GM23338 (cell line): Measurements from ENCODE around the gene MPP4. TPM values are rescaled to one million over a fixed set of nuclear protein-coding genes. Genes with fewer than 3 reads are reported as not detected.

Experiments
- ATAC-seq: fragments of 200-7000 bp; cut with Tn5 transposase; 3 replicates; pipeline ENCODE4 v1.9.1; 2020
- DNase-seq: peaks from one replicate; pipeline ENCODE4 v3.0.0-alpha.2; 2015; ENCODE audit warnings: low spot score
- H2AFZ ChIP-seq: fragments of 200-600 bp; sonication (generic); 2 replicates; pipeline ENCODE4 v1.8.0; 2016; ENCODE audit warnings: antibody characterized with exemption, mild to moderate bottlenecking, moderate library complexity
- H3F3A ChIP-seq: fragments of 200-600 bp; sonication (generic); replicated peaks from 2 replicates; pipeline ENCODE4 v1.8.0; 2017; ENCODE audit warnings: antibody characterized with exemption, mixed run types, low read depth
- H3K27ac ChIP-seq: fragments of 200-600 bp; sonication (generic); 2 replicates; pipeline ENCODE4 v1.6.1; 2016; ENCODE audit warnings: low read depth
- H3K27me3 ChIP-seq: fragments of 200-600 bp; sonication (generic); 2 replicates; pipeline ENCODE4 v1.8.0; 2016; ENCODE audit warnings: mild to moderate bottlenecking, mixed run types, moderate library complexity; ENCODE audit not compliant: insufficient read depth
- H3K36me3 ChIP-seq: fragments of 200-600 bp; sonication (generic); 2 replicates; pipeline ENCODE4 v1.8.0; 2016; ENCODE audit warnings: mild to moderate bottlenecking; ENCODE audit not compliant: insufficient read depth
- H3K4me1 ChIP-seq: fragments of 200-600 bp; sonication (generic); 2 replicates; pipeline ENCODE4 v1.8.0; 2016; ENCODE audit warnings: mild to moderate bottlenecking, moderate library complexity; ENCODE audit not compliant: insufficient read depth
- H3K4me2 ChIP-seq: fragments of 200-600 bp; sonication (generic); 2 replicates; pipeline ENCODE4 v1.7.1; 2017; ENCODE audit warnings: mixed run types
- H3K4me3 ChIP-seq: fragments of 200-600 bp; sonication (generic); 2 replicates; pipeline ENCODE4 v1.6.1; 2016; ENCODE audit warnings: mixed run types
- H3K79me2 ChIP-seq: fragments of 200-600 bp; sonication (generic); replicated peaks from 2 replicates; pipeline ENCODE4 v1.8.0; 2017; ENCODE audit warnings: mild to moderate bottlenecking; ENCODE audit not compliant: insufficient read depth
- H3K9me2 ChIP-seq: fragments of 200-600 bp; sonication (generic); 2 replicates; pipeline ENCODE4 v1.8.0; 2017; ENCODE audit not compliant: insufficient read depth
- H4K20me1 ChIP-seq: fragments of 200-600 bp; sonication (generic); replicated peaks from 2 replicates; pipeline ENCODE4 v1.8.0; 2017; ENCODE audit warnings: mild to moderate bottlenecking; ENCODE audit not compliant: insufficient read depth
- H3K27ac Mint-ChIP-seq: 2 replicates; pipeline ENCODE4 v1.8.0; 2020; ENCODE audit warnings: inconsistent platforms, mild to moderate bottlenecking, moderate library complexity, mixed read lengths
- H3K27me3 Mint-ChIP-seq: 3 replicates; pipeline ENCODE4 v1.8.0; 2022; ENCODE audit warnings: low read depth, mild to moderate bottlenecking, moderate library complexity, mixed read lengths, inconsistent platforms; ENCODE audit not compliant: insufficient read depth, poor library complexity
- H3K36me3 Mint-ChIP-seq: 3 replicates; pipeline ENCODE4 v1.8.0; 2021; ENCODE audit warnings: low read depth, mild to moderate bottlenecking, inconsistent platforms, moderate library complexity, mixed read lengths
- H3K4me1 Mint-ChIP-seq: 3 replicates; pipeline ENCODE4 v1.8.0; 2020; ENCODE audit warnings: mild to moderate bottlenecking, inconsistent platforms, mixed read lengths
- H3K4me3 Mint-ChIP-seq: 3 replicates; pipeline ENCODE4 v1.8.0; 2021; ENCODE audit warnings: moderate library complexity, mild to moderate bottlenecking, inconsistent platforms, mixed read lengths
- H3K9me3 Mint-ChIP-seq: 3 replicates; pipeline ENCODE4 v1.8.0; 2020; ENCODE audit warnings: moderate library complexity, mild to moderate bottlenecking, inconsistent platforms, mixed read lengths
- EZH2 ChIP-seq: fragments of 200-600 bp; sonication (generic); IDR thresholded peaks from one replicate; pipeline ENCODE4 v1.8.0; 2017; ENCODE audit warnings: antibody characterized with exemption, mild to moderate bottlenecking, low read depth; ENCODE audit not compliant: unreplicated experiment
- NANOG ChIP-seq: IDR thresholded peaks from 2 replicates; pipeline ENCODE4 v1.6.1; 2016; ENCODE audit warnings: antibody characterized with exemption, borderline replicate concordance
- POLR2AphosphoS5 ChIP-seq: IDR thresholded peaks from 2 replicates; pipeline ENCODE4 v1.6.1; 2016; ENCODE audit warnings: antibody characterized with exemption, low read depth
- STAT1 ChIP-seq: IDR thresholded peaks from one replicate; pipeline ENCODE4 v1.6.1; 2016; ENCODE audit warnings: antibody characterized with exemption; ENCODE audit not compliant: unreplicated experiment
- ZNF114 ChIP-seq: fragments of 250-450 bp; sonication (Bioruptor Pico); IDR thresholded peaks from 2 replicates; pipeline ENCODE4 v1.5.0; 2020; ENCODE audit warnings: mild to moderate bottlenecking, moderate library complexity
- ZNF331 ChIP-seq: fragments of 250-450 bp; sonication (Bioruptor Pico); IDR thresholded peaks from 2 replicates; pipeline ENCODE4 v1.5.0; 2020; ENCODE audit warnings: low read depth, mild to moderate bottlenecking, moderate library complexity
- polyA plus RNA-seq: library from polyadenylated mRNA; unstranded; fragments of >200 nt; fragmentation: Nextera tagmentation; extraction: Ambion mirVana; gene quantifications from 2 replicates; pipeline ENCODE4 v1.2.1, GENCODE V29; 2016
- total RNA-seq: library from RNA; depleted of rRNA; stranded (reverse); fragments of >200 nt; shearing (Covaris generic); gene quantifications from 2 replicates; pipeline ENCODE4 v1.2.3, GENCODE V29; 2014
- TF ChIP-seq, protein P1 (sequence below), 2 experiments: fragments of 200-600 bp in 1 of 2; sonication (generic) in 1 of 2; conservative IDR thresholded peaks; 2 replicates each; pipeline versions ENCODE4 v1.5.1 to v1.6.1; 2016 to 2017; ENCODE audit warnings: antibody characterized with exemption in 2 of 2, low read depth in 2 of 2, mild to moderate bottlenecking in 2 of 2, moderate library complexity in 1 of 2
- TF ChIP-seq, protein P2 (sequence below): fragments of 250-450 bp; sonication (Bioruptor Pico); IDR thresholded peaks from 2 replicates; pipeline ENCODE4 v1.5.0; 2020; ENCODE audit warnings: mild to moderate bottlenecking, moderate library complexity
- TF ChIP-seq, protein P3 (sequence below): IDR thresholded peaks from 2 replicates; pipeline ENCODE4 v1.6.1; 2016; ENCODE audit warnings: antibody characterized with exemption

Gene MPP4
- total and polyA plus RNA-seq, 2 experiments from 2014 or later = not detected

DNA sequence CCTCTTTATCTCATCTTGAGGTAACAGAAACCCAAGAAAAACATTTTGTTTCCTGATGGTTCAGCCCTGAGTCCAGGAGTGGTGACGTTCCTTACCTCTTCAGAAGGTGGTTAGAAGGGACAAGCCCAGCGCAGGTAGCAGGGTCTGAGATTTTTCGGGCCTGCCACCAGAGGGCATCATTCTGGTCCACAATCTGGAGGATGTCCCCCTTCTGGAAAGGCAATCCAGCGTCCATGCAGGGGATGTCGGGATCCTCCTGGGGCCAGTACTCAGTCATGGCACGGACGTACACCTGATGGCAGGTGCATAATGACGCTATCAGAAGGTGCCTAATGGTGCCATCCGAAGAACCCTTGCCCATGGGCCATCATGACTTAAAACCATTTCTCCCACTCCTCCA is 17.7 kb downstream of the MPP4 start:
- H3F3A ChIP-seq = no peaks in the 10 kb centered on the region
- H2AFZ ChIP-seq = no peak overlapping the region
- H3K9me2 ChIP-seq = 0 out of 2 replicates have a peak, but pooled peaks cover 2% of the 10 kb centered on the region
- H3K4me3 Mint-ChIP-seq = no peak overlapping the region
- peaks cover 3% of the 10 kb centered on the region for H3K4me1 Mint-ChIP-seq
- H3K4me1 ChIP-seq = no peaks in the 10 kb centered on the region
- no peaks in the 10 kb centered on the region for H4K20me1 ChIP-seq
- peak; percentile 85 for DNase-seq
- TF ChIP-seq POLR2AphosphoS5 = no peak
- TF ChIP-seq, protein P1, sequence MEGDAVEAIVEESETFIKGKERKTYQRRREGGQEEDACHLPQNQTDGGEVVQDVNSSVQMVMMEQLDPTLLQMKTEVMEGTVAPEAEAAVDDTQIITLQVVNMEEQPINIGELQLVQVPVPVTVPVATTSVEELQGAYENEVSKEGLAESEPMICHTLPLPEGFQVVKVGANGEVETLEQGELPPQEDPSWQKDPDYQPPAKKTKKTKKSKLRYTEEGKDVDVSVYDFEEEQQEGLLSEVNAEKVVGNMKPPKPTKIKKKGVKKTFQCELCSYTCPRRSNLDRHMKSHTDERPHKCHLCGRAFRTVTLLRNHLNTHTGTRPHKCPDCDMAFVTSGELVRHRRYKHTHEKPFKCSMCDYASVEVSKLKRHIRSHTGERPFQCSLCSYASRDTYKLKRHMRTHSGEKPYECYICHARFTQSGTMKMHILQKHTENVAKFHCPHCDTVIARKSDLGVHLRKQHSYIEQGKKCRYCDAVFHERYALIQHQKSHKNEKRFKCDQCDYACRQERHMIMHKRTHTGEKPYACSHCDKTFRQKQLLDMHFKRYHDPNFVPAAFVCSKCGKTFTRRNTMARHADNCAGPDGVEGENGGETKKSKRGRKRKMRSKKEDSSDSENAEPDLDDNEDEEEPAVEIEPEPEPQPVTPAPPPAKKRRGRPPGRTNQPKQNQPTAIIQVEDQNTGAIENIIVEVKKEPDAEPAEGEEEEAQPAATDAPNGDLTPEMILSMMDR (conservative IDR thresholded peaks at IDR 0.05; ENCODE audit: low read depth in 2 of 2) = peak; percentile 86 to 95
- no peaks in the 10 kb centered on the region for H3K36me3 ChIP-seq
- no peak overlapping the region for H3K4me2 ChIP-seq
- H3K27ac ChIP-seq = no peak overlapping the region
- H3K36me3 Mint-ChIP-seq = no peaks in the 10 kb centered on the region
- H3K27me3 ChIP-seq = no peaks in the 10 kb centered on the region
- peak; percentile 98 for ATAC-seq
- H3K27ac Mint-ChIP-seq = no peak overlapping the region
- H3K79me2 ChIP-seq = no peaks in the 10 kb centered on the region
- no peaks in the 10 kb centered on the region for H3K27me3 Mint-ChIP-seq
- no peak overlapping the region for H3K4me3 ChIP-seq
- H3K9me3 Mint-ChIP-seq = no peaks in the 10 kb centered on the region

DNA sequence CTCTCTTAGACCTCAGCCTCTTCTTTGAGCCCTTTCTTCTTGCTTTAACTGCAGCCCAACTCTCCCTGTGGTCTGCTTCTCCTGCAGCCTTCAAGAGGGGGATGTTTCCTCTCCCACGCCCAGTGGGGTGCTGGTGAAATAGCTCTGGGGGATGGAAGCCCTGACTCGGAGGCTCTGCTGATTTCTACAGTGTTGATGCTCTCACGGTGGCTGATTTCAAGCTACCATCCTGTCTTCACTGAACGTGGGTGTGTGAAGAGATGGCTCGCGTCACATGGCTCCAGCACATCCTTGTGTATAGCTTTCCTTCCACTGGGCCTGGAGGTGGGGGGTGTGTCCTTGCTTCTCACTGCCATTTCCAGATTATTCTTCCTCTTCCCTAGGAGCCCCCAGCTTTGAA is 20.0 kb downstream of the MPP4 start:
- Histone ChIP-seq H3K4me1 (peaks cover 8% of the 10 kb centered on the region), H2AFZ (peak overlapping the region; percentile 63), H3K27ac (no peak overlapping the region), H3K27me3 (no peaks in the 10 kb centered on the region), H3K79me2 (no peaks in the 10 kb centered on the region), H3K36me3 (no peaks in the 10 kb centered on the region), H3K9me2 (0 out of 2 replicates have a peak, but pooled peaks cover 2% of the 10 kb centered on the region), H3K4me2 (no peak overlapping the region), H4K20me1 (no peaks in the 10 kb centered on the region), H3K4me3 (no peak overlapping the region), H3F3A (no peaks in the 10 kb centered on the region)
- no peak for ATAC-seq
- H3K4me3 Mint-ChIP-seq = no peak overlapping the region
- H3K27me3 Mint-ChIP-seq = peaks cover 4% of the 10 kb centered on the region
- H3K36me3 Mint-ChIP-seq = no peaks in the 10 kb centered on the region
- no peaks in the 10 kb centered on the region for H3K9me3 Mint-ChIP-seq
- peaks cover 18% of the 10 kb centered on the region for H3K4me1 Mint-ChIP-seq
- H3K27ac Mint-ChIP-seq = no peak overlapping the region
- DNase-seq = peak; percentile 27
- TF ChIP-seq, protein P1 (conservative IDR thresholded peaks at IDR 0.05; ENCODE audit: low read depth in 2 of 2) = no peak
- TF ChIP-seq ZNF331 (CRISPR knock-in tag) = no peak
- no peak for TF ChIP-seq NANOG
- no peak for TF ChIP-seq EZH2
- TF ChIP-seq ZNF114 (CRISPR knock-in tag) = no peak
- no peak for TF ChIP-seq POLR2AphosphoS5
- TF ChIP-seq, protein P2, sequence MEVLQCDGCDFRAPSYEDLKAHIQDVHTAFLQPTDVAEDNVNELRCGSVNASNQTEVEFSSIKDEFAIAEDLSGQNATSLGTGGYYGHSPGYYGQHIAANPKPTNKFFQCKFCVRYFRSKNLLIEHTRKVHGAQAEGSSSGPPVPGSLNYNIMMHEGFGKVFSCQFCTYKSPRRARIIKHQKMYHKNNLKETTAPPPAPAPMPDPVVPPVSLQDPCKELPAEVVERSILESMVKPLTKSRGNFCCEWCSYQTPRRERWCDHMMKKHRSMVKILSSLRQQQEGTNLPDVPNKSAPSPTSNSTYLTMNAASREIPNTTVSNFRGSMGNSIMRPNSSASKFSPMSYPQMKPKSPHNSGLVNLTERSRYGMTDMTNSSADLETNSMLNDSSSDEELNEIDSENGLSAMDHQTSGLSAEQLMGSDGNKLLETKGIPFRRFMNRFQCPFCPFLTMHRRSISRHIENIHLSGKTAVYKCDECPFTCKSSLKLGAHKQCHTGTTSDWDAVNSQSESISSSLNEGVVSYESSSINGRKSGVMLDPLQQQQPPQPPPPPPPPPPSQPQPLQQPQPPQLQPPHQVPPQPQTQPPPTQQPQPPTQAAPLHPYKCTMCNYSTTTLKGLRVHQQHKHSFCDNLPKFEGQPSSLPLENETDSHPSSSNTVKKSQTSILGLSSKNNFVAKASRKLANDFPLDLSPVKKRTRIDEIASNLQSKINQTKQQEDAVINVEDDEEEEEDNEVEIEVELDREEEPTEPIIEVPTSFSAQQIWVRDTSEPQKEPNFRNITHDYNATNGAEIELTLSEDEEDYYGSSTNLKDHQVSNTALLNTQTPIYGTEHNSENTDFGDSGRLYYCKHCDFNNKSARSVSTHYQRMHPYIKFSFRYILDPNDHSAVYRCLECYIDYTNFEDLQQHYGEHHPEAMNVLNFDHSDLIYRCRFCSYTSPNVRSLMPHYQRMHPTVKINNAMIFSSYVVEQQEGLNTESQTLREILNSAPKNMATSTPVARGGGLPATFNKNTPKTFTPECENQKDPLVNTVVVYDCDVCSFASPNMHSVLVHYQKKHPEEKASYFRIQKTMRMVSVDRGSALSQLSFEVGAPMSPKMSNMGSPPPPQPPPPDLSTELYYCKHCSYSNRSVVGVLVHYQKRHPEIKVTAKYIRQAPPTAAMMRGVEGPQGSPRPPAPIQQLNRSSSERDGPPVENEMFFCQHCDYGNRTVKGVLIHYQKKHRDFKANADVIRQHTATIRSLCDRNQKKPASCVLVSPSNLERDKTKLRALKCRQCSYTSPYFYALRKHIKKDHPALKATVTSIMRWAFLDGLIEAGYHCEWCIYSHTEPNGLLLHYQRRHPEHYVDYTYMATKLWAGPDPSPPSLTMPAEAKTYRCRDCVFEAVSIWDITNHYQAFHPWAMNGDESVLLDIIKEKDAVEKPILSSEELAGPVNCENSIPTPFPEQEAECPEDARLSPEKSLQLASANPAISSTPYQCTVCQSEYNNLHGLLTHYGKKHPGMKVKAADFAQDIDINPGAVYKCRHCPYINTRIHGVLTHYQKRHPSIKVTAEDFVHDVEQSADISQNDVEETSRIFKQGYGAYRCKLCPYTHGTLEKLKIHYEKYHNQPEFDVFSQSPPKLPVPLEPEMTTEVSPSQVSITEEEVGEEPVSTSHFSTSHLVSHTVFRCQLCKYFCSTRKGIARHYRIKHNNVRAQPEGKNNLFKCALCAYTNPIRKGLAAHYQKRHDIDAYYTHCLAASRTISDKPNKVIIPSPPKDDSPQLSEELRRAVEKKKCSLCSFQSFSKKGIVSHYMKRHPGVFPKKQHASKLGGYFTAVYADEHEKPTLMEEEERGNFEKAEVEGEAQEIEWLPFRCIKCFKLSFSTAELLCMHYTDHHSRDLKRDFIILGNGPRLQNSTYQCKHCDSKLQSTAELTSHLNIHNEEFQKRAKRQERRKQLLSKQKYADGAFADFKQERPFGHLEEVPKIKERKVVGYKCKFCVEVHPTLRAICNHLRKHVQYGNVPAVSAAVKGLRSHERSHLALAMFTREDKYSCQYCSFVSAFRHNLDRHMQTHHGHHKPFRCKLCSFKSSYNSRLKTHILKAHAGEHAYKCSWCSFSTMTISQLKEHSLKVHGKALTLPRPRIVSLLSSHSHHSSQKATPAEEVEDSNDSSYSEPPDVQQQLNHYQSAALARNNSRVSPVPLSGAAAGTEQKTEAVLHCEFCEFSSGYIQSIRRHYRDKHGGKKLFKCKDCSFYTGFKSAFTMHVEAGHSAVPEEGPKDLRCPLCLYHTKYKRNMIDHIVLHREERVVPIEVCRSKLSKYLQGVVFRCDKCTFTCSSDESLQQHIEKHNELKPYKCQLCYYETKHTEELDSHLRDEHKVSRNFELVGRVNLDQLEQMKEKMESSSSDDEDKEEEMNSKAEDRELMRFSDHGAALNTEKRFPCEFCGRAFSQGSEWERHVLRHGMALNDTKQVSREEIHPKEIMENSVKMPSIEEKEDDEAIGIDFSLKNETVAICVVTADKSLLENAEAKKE = no peak
- no peak for TF ChIP-seq STAT1
- TF ChIP-seq, protein P3, sequence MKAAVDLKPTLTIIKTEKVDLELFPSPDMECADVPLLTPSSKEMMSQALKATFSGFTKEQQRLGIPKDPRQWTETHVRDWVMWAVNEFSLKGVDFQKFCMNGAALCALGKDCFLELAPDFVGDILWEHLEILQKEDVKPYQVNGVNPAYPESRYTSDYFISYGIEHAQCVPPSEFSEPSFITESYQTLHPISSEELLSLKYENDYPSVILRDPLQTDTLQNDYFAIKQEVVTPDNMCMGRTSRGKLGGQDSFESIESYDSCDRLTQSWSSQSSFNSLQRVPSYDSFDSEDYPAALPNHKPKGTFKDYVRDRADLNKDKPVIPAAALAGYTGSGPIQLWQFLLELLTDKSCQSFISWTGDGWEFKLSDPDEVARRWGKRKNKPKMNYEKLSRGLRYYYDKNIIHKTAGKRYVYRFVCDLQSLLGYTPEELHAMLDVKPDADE = no peak
